Muscle of leg (tissue), 11 donors: ENCODE measurements around the gene TM9SF2. TPM values are rescaled to one million over a fixed set of nuclear protein-coding genes. Genes with fewer than 3 reads are reported as not detected.

Source experiments
- DNase-seq: peaks from one replicate; pipeline ENCODE4 v3.0.0; 2013
- H3K27ac ChIP-seq: one replicate; pipeline ENCODE4 v1.5.1; 2013; ENCODE audit warnings: mild to moderate bottlenecking, low read length, control low read depth
- H3K27me3 ChIP-seq: one replicate; pipeline ENCODE4 v1.6.1; 2013; ENCODE audit warnings: low read length; ENCODE audit not compliant: control insufficient read depth, insufficient read depth
- H3K36me3 ChIP-seq: one replicate; pipeline ENCODE4 v1.6.1; 2013; ENCODE audit warnings: low read length; ENCODE audit not compliant: control insufficient read depth, insufficient read depth
- H3K4me1 ChIP-seq: one replicate; pipeline ENCODE4 v1.6.1; 2013; ENCODE audit warnings: low read length; ENCODE audit not compliant: control insufficient read depth, insufficient read depth
- H3K4me3 ChIP-seq: one replicate; pipeline ENCODE4 v1.5.1; 2013; ENCODE audit warnings: low read length, control low read depth
- H3K9me3 ChIP-seq: replicated peaks from 2 replicates; pipeline ENCODE4 v1.6.1; 2013; ENCODE audit warnings: low read depth, low read length; ENCODE audit not compliant: control insufficient read depth
- WGBS: methylation state at CpG from one replicate; pipeline ENCODE4 v1.1.5; 2013; ENCODE audit warnings: missing lambda C conversion rate; ENCODE audit not compliant: insufficient coverage; 5-methylcytosine and 5-hydroxymethylcytosine counted together
- polyA plus RNA-seq, 8 donors: library from polyadenylated mRNA; unstranded; fragments of 120-200 nt; gene quantifications; one replicate each; pipeline versions ENCODE4 v1.2.1 to v1.2.3, GENCODE V29; 2013; ENCODE audit warnings: inconsistent platforms in 1 of 8, low replicate concordance in 1 of 8; ENCODE audit not compliant: insufficient read length in 8 of 8, insufficient read depth in 1 of 8
- total RNA-seq: library from RNA; stranded (reverse); fragments of 120-200 nt; gene quantifications from one replicate; pipeline ENCODE4 v1.2.4, GENCODE V29; 2013

TM9SF2 gene
- total and polyA plus RNA-seq, 9 donors = 71.7 to 97.1 (median 77.2) TPM

DNA sequence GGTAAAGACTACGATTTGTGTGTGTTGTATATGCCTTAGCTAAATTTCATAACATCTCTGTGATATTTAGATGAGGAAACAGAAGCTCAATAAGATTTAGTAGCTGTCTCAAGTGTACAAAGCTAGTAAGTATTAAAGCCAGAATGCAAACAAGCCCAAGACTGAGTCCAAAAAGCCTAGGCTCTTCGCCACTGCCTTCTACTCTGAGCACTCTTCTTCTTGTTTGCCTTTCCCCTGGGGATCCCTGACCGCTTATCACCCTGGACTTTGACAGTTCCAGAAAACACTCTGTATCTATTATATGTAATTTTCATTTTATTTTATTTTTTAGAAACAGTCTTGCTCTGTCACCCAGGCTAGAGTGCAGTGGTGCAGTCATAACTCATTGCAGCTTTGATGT, 5.8 kb downstream of the TM9SF2 start:
- Histone ChIP-seq H3K27me3 (no peaks in the 10 kb centered on the region), H3K4me1 (no peaks in the 10 kb centered on the region), H3K27ac (no peak overlapping the region), H3K4me3 (no peak overlapping the region), H3K9me3 (peaks cover 8% of the 10 kb centered on the region), H3K36me3 (peaks cover 14% of the 10 kb centered on the region)
- WGBS = no CpG with 5 or more reads among the region's 3 CpGs
- no peak for DNase-seq

GRCh38 chr13:99507551-99507950, 6.3 kb downstream of the TM9SF2 start:
- Histone ChIP-seq H3K4me3 (no peak overlapping the region), H3K4me1 (no peaks in the 10 kb centered on the region), H3K9me3 (peaks cover 8% of the 10 kb centered on the region), H3K27me3 (no peaks in the 10 kb centered on the region), H3K27ac (no peak overlapping the region), H3K36me3 (peaks cover 14% of the 10 kb centered on the region)
- no peak for DNase-seq
- 73% methylated on average over 2 of the region's 3 CpGs for WGBS

GRCh38 chr13:99507986-99508385, 6.7 kb downstream of the TM9SF2 start:
- H3K4me3 ChIP-seq = no peak overlapping the region
- peaks cover 8% of the 10 kb centered on the region for H3K9me3 ChIP-seq
- H3K27me3 ChIP-seq = no peaks in the 10 kb centered on the region
- peaks cover 14% of the 10 kb centered on the region for H3K36me3 ChIP-seq
- no peak overlapping the region for H3K27ac ChIP-seq
- DNase-seq = no peak
- no peaks in the 10 kb centered on the region for H3K4me1 ChIP-seq

GRCh38 chr13:99509479-99509878, 8.2 kb downstream of the TM9SF2 start:
- Histone ChIP-seq H3K27me3 (no peaks in the 10 kb centered on the region), H3K27ac (no peak overlapping the region), H3K9me3 (peaks cover 8% of the 10 kb centered on the region), H3K4me1 (no peaks in the 10 kb centered on the region), H3K4me3 (no peak overlapping the region), H3K36me3 (peaks cover 14% of the 10 kb centered on the region)
- 100% methylated on average over 3 of the region's 4 CpGs for WGBS
- DNase-seq = no peak

DNA sequence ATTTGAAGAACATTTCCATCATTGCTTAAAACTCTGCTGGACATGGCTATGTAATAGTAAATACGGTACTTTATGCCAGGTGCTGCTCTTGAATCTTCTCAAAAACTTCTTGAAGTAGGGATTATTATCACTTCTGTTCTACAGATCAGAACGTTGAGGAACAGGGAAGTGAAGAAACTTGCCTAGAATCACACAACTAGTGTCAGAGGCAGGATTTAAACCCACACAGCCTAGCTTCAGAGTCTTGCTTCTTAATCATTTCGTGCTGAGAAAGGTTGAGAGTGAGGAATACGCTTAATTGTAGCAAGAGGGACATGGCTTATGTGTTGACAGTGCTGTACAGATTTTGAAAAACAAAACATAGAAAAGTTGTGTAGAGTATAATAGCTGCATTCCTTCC, 13.5 kb downstream of the TM9SF2 start:
- Histone ChIP-seq H3K4me3 (no peak overlapping the region), H3K27me3 (no peaks in the 10 kb centered on the region), H3K9me3 (no peaks in the 10 kb centered on the region), H3K36me3 (peaks cover 3% of the 10 kb centered on the region), H3K27ac (no peak overlapping the region), H3K4me1 (no peaks in the 10 kb centered on the region)
- 100% methylated on average over 2 of the region's 4 CpGs for WGBS
- no peak for DNase-seq

DNA sequence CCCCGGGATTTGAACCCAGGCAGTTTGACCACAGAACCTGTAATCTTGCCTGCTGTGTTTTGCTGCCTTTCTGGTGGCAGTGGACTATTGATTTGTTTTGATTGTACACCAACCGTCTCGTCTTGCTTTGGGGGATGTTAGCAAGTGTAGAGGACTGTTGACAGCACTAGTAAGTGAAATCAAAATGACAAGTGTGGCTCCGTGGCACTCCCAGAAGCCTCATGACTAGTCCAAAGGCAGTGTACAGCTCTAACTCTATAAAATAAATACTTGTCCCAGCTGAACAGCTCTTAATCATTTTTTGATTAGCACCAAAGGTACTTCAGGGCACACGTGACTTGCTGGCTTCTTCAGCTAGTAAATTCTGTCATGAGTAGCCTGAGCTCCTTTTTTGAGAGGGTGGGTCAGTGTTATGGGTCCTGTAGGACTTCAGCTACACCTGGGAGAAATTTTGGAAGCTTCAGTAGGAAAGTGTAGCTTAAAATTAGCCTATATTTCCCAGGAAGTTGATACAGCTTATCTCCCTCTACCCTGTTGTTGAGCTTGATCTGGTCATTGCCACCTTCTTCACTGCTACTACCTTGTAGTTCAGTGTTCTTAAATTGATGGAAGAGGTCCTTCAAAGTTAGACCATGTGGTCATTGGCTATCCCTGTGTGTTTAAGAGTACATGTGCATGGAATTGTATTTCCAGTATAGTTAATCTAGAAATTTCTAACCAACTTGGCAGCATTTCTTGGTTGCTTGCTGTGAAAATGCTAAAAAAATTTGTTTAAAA, 15.1 kb downstream of the TM9SF2 start:
- no peaks in the 10 kb centered on the region for H3K27me3 ChIP-seq
- WGBS = 82% methylated on average over 4 of the region's 5 CpGs
- H3K36me3 ChIP-seq = peaks cover 12% of the 10 kb centered on the region
- no peak overlapping the region for H3K4me3 ChIP-seq
- no peaks in the 10 kb centered on the region for H3K4me1 ChIP-seq
- H3K9me3 ChIP-seq = no peaks in the 10 kb centered on the region
- no peak overlapping the region for H3K27ac ChIP-seq
- DNase-seq = no peak

- Histone ChIP-seq H3K9me3 (no peaks in the 10 kb centered on the region), H3K36me3 (peaks cover 24% of the 10 kb centered on the region), H3K4me3 (no peak overlapping the region), H3K27me3 (no peaks in the 10 kb centered on the region), H3K27ac (no peak overlapping the region), H3K4me1 (no peaks in the 10 kb centered on the region)
- WGBS = no CpG with 5 or more reads among the region's 2 CpGs
- no peak for DNase-seq
Measured at GRCh38 chr13:99517577-99517976, 16.3 kb downstream of the TM9SF2 start.

DNA sequence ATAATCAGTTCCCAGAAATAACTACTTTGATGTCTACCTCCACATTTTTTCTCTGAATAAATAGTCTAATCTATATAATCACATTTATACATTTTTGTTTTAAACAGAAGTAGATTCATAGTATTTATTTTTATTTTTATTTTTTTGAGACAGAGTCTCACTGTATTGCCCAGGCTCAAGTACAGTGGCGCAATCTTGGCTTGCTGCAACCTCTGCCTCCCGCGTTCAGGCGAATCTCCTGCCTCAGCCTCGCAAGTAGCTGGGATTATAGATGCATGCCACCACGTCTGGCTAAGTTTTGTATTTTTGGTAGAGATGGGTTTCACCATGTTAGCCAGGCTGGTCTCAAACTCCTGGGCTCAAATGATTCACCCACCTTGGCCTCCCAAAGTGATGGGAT, 16.7 kb downstream of the TM9SF2 start:
- Histone ChIP-seq H3K4me1 (no peaks in the 10 kb centered on the region), H3K27me3 (no peaks in the 10 kb centered on the region), H3K4me3 (no peak overlapping the region), H3K36me3 (peaks cover 28% of the 10 kb centered on the region), H3K9me3 (no peaks in the 10 kb centered on the region), H3K27ac (no peak overlapping the region)
- WGBS = 100% methylated on average over 3 of the region's 6 CpGs
- no peak for DNase-seq

DNA sequence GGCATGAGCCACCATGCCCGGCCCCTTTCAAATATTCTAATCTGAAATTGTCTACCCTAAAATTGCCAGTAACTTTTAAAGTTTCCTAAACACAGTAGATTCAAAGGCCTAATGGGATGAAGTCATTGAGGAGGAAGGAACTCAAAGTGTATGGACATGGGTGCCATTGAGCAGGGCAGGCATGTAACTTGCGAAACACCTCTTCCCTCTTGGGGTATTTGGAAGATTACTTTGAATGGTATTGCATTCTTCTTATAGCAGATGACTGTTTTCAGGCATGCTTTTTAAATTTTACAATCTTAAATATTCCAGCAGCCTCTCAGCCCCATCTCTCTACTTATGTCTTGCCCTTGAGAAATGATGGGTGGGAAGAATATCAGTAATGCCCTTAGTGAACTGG, 21.0 kb downstream of the TM9SF2 start:
- no peaks in the 10 kb centered on the region for H3K27me3 ChIP-seq
- H3K36me3 ChIP-seq = peaks cover 43% of the 10 kb centered on the region
- no peak for DNase-seq
- no peaks in the 10 kb centered on the region for H3K9me3 ChIP-seq
- H3K27ac ChIP-seq = no peak overlapping the region
- H3K4me3 ChIP-seq = no peak overlapping the region
- WGBS = no CpG with 5 or more reads among the region's 2 CpGs
- H3K4me1 ChIP-seq = no peaks in the 10 kb centered on the region

DNA sequence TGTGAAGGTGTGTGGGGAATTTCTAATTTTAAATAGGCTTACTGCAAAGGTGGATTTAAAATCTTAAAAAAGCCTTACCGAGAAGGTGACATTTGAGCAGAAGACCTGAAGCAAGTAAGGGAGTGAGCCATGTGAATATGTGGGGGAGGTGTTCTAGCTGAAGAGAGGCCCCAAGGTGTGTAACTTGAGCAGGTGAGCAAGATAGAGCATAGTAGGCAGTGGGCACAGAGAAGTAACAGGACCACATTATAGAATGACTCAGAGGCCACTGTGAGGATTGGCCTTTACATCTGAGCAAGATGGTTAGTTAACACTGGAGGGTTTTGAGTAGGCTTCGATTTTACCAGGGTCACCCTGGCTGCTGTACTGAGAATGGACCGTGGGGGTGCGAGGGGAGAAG, 22.6 kb downstream of the TM9SF2 start:
- H3K27me3 ChIP-seq = no peaks in the 10 kb centered on the region
- DNase-seq = no peak
- H3K4me1 ChIP-seq = no peaks in the 10 kb centered on the region
- H3K4me3 ChIP-seq = no peak overlapping the region
- WGBS = 92% methylated on average over 2 of the region's 4 CpGs
- H3K36me3 ChIP-seq = peaks cover 43% of the 10 kb centered on the region
- no peaks in the 10 kb centered on the region for H3K9me3 ChIP-seq
- no peak overlapping the region for H3K27ac ChIP-seq

DNA sequence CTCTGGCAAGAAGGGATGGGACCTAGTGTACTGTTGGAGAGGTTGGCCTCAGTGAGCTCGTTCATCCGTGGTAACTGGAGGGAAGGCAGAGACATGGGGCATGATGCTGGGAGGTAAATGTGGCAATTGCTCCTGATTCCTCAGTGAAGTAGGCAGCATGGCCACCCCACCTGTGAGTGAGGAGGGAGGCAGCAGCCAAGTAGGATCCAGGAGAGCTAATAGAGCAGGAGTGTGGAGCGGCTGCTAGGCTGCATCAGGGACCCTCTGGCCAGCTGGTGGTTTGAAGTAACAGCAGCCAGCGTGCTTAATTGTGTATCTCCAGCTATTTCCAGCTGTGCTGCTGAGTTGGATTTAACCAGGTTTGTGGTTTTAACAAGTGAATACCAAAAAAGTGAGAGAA, 24.7 kb downstream of the TM9SF2 start:
- Histone ChIP-seq H3K27ac (no peak overlapping the region), H3K4me3 (no peak overlapping the region), H3K4me1 (no peaks in the 10 kb centered on the region), H3K36me3 (peaks cover 34% of the 10 kb centered on the region), H3K27me3 (no peaks in the 10 kb centered on the region), H3K9me3 (no peaks in the 10 kb centered on the region)
- DNase-seq = no peak
- WGBS = 96% methylated on average over 4 of the region's 4 CpGs
